K562 (cell line): ENCODE measurements around the gene NR1H3. TPM values are rescaled to one million over a fixed set of nuclear protein-coding genes. Genes with fewer than 3 reads are reported as not detected.

Experiments used
- ATAC-seq: fragments of 200-7000 bp; cut with Tn5 transposase; 3 replicates; pipeline ENCODE4 v1.9.1; 2020; ENCODE audit warnings: moderate library complexity
- BruUV-seq: library from RNA; stranded (reverse); fragments of 400-500 nt; replicated peaks from 2 replicates; lab custom pipeline; 2021; lab: Mats Ljungman, UMichigan
- CTCF ChIA-PET: fragments of 300-600 bp; formaldehyde crosslinking; extraction: SDS; loops from one replicate; lab custom pipeline; 2021; ENCODE audit warnings: low intra/inter-chr PET ratio; lab: Yijun Ruan, JAX
- POLR2A ChIA-PET: fragments of 300-600, 350-650 bp; sonication (Branson Sonifier 250); formaldehyde crosslinking; extraction: SDS; loops from one replicate; lab custom pipeline; 2021; ENCODE audit warnings: antibody characterized with exemption, inconsistent platforms; lab: Yijun Ruan, JAX
- DNase-seq, 4 experiments: peaks; one replicate each; pipeline versions ENCODE4 v3.0.0 to v3.0.0-alpha.2; 2011 to 2018; ENCODE audit warnings: low spot score in 3 of 4, mixed read lengths in 3 of 4; ENCODE audit errors: extremely low read depth in 1 of 4
- FAIRE-seq: peaks from 2 replicates; lab custom pipeline; 2011; peaks lifted over from hg19 to GRCh38; lab: Jason Lieb, UNC
- H2AFZ ChIP-seq: 2 replicates; pipeline ENCODE4 v1.6.0; 2011; ENCODE audit warnings: low read depth, low read length, control low read depth, inconsistent platforms
- H3K27ac ChIP-seq: fragments of 200-600 bp; 3 replicates; pipeline ENCODE4 v1.8.0; 2011; ENCODE audit warnings: low read depth, mild to moderate bottlenecking, control low read depth, inconsistent platforms, low read length, moderate library complexity, mixed read lengths; ENCODE audit errors: extremely low read depth
- H3K27me3 ChIP-seq, 2 experiments: fragments of 300-600 bp in 1 of 2; 2 replicates in 1 of 2; 3 replicates in 1 of 2; pipeline versions ENCODE4 v1.6.0 to v1.8.0; 2011; ENCODE audit warnings: inconsistent platforms in 2 of 2, low read length in 2 of 2, mild to moderate bottlenecking in 1 of 2, mixed read lengths in 1 of 2, moderate library complexity in 1 of 2; ENCODE audit not compliant: control insufficient read depth in 2 of 2, insufficient read depth in 2 of 2
- H3K36me3 ChIP-seq: fragments of 300-600 bp; 3 replicates; pipeline ENCODE4 v1.8.0; 2011; ENCODE audit warnings: mild to moderate bottlenecking, low read length, inconsistent platforms; ENCODE audit not compliant: control insufficient read depth, insufficient read depth
- H3K4me1 ChIP-seq, 2 experiments: fragments of 200-600 bp in 1 of 2; replicated peaks in 1 of 2; 2 replicates in 1 of 2; 3 replicates in 1 of 2; pipeline versions ENCODE4 v1.5.1 to v1.8.0; 2011; ENCODE audit warnings: inconsistent platforms in 2 of 2, low read length in 2 of 2, mild to moderate bottlenecking in 1 of 2, mixed read lengths in 1 of 2, moderate library complexity in 1 of 2; ENCODE audit not compliant: control insufficient read depth in 2 of 2, insufficient read depth in 2 of 2
- H3K4me2 ChIP-seq: 2 replicates; pipeline ENCODE4 v1.6.1; 2011; ENCODE audit warnings: low read length, control low read depth, inconsistent platforms, mixed read lengths; ENCODE audit not compliant: insufficient read depth
- H3K4me3 ChIP-seq: fragments of 200-600 bp; sonication (generic), shearing (Covaris generic); 2 replicates; pipeline ENCODE4 v1.5.1; 2016; ENCODE audit warnings: control low read depth, inconsistent platforms
- H3K79me2 ChIP-seq: fragments of 200-600 bp; 3 replicates; pipeline ENCODE4 v1.8.0; 2011; ENCODE audit warnings: low read length, inconsistent platforms; ENCODE audit not compliant: control insufficient read depth, insufficient read depth
- H3K9ac ChIP-seq, 2 experiments: 2 replicates each; pipeline versions ENCODE4 v1.6.0 to v1.6.1; 2011; ENCODE audit warnings: low read depth in 2 of 2, low read length in 2 of 2, control low read depth in 1 of 2, inconsistent platforms in 1 of 2, mild to moderate bottlenecking in 1 of 2, mixed read lengths in 1 of 2; ENCODE audit not compliant: insufficient read depth in 1 of 2
- H3K9me1 ChIP-seq: one replicate; pipeline ENCODE4 v1.6.0; 2011; ENCODE audit warnings: inconsistent platforms, mild to moderate bottlenecking, low read length, moderate library complexity; ENCODE audit not compliant: control insufficient read depth, insufficient read depth
- H3K9me3 ChIP-seq: replicated peaks from 2 replicates; pipeline ENCODE4 v1.5.1; 2011; ENCODE audit warnings: low read depth, low read length, inconsistent platforms; ENCODE audit not compliant: control insufficient read depth, insufficient read depth
- H4K20me1 ChIP-seq: replicated peaks from 2 replicates; pipeline ENCODE4 v1.6.1; 2011; ENCODE audit warnings: low read length, inconsistent platforms, mixed read lengths; ENCODE audit not compliant: control insufficient read depth, insufficient read depth
- BRF1 ChIP-seq: IDR thresholded peaks from 3 replicates; pipeline ENCODE4 v1.6.1; 2011; ENCODE audit warnings: borderline replicate concordance, mild to moderate bottlenecking; ENCODE audit not compliant: insufficient read length; ENCODE audit errors: extremely low read depth
- CBX2 ChIP-seq: fragments of 200-600 bp; sonication (generic); IDR thresholded peaks from one replicate; pipeline ENCODE4 v1.6.1; 2012; ENCODE audit warnings: mild to moderate bottlenecking, low read length, inconsistent platforms; ENCODE audit not compliant: insufficient read depth, poor library complexity, severe bottlenecking
- ESRRB ChIP-seq: fragments of 250-450 bp; sonication (Bioruptor Pico); IDR thresholded peaks from 2 replicates; pipeline ENCODE4 v1.5.0; 2020; ENCODE audit warnings: mild to moderate bottlenecking, moderate library complexity, borderline replicate concordance
- ETV5 ChIP-seq: sonication (generic); formaldehyde crosslinking; IDR thresholded peaks from 2 replicates; pipeline ENCODE4 v1.4.0; 2020; ENCODE audit warnings: low read depth, mild to moderate bottlenecking, missing genetic modification reagents
- SIRT6 ChIP-seq: IDR thresholded peaks from one replicate; pipeline ENCODE4 v1.6.1; 2012; ENCODE audit warnings: low read depth, mild to moderate bottlenecking, control low read depth, inconsistent platforms, low read length, moderate library complexity
- SMARCB1 ChIP-seq: IDR thresholded peaks from 2 replicates; pipeline ENCODE4 v1.6.1; 2011; ENCODE audit warnings: improper control_type of control experiment, low read depth; ENCODE audit not compliant: insufficient read length
- ZNF695 ChIP-seq: fragments of 450-650 bp; formaldehyde crosslinking; IDR thresholded peaks from 2 replicates; pipeline ENCODE4 v1.4.0; 2020; ENCODE audit warnings: mild to moderate bottlenecking, moderate library complexity
- ZNF77 ChIP-seq: fragments of 250-450 bp; sonication (Bioruptor Pico); IDR thresholded peaks from 2 replicates; pipeline ENCODE4 v1.5.0; 2020
- WGBS: fragments of 100-300 bp; shearing (Covaris generic); methylation state at CpG from one replicate; pipeline ENCODE4 v1.1.6; 2016; ENCODE audit warnings: low coverage, mixed read lengths; ENCODE audit not compliant: insufficient coverage; ENCODE audit errors: missing lambda C conversion rate; 5-methylcytosine and 5-hydroxymethylcytosine counted together
- in situ Hi-C: fragments of 300-500 bp; cut with MboI; formaldehyde crosslinking; loops from 4 replicates; pipeline ENCODE4 v1.15.0; 2018; ENCODE audit warnings: inconsistent platforms, mixed read lengths
- intact Hi-C: fragments of 100-400 bp; cut with micrococcal nuclease; formaldehyde crosslinking; loops from 2 replicates; pipeline ENCODE4 v1.14.2; 2022
- polyA plus RNA-seq, 8 experiments: library from polyadenylated mRNA; depleted of rRNA in 4 of 8; stranded (reverse) in 5 of 8; unstranded in 3 of 8; fragments of >200 nt; fragmentation: Nextera tagmentation in 2 of 8; fragmentation: Illumina TruSeq in 1 of 8; extraction: Ambion mirVana in 2 of 8; extraction: Trizol in 1 of 8; gene quantifications; 2 replicates each; pipeline versions ENCODE4 v1.2.1 to v1.2.3, GENCODE V29; 2011 to 2014; ENCODE audit warnings: inconsistent platforms in 1 of 8, missing spikeins in 1 of 8
- total RNA-seq, 7 experiments: library from RNA; depleted of rRNA in 6 of 7; stranded (reverse); fragments of >200 nt in 6 of 7; fragmentation: Illumina TruSeq in 2 of 7; extraction: Trizol in 2 of 7; gene quantifications; 2 replicates each; pipeline versions ENCODE4 v1.2.1 to v1.2.3, GENCODE V29; 2011 to 2021; ENCODE audit warnings: low replicate concordance in 1 of 7

The NR1H3 gene
- total and polyA plus RNA-seq, 9 of the 15 experiments (the other 6 are each of a cell fraction or from before 2014, with no cell fraction given) = 8.2 to 26.0 (median 11.9) TPM

- intact Hi-C loops = no loop called here
- no peak for FAIRE-seq
- 0 out of 2 replicates have a peak, but pooled peaks cover 3% of the 10 kb centered on the region for H4K20me1 ChIP-seq
- DNase-seq = no peak
- TF ChIP-seq ESRRB (CRISPR knock-in tag) (no peak), ETV5 (CRISPR knock-in tag) (no peak), SIRT6 (no peak), BRF1 (no peak)
- TF ChIP-seq, all 486 proteins: peak for 0
- H3K4me2 ChIP-seq = no peak overlapping the region
- H3K79me2 ChIP-seq = peaks cover 3% of the 10 kb centered on the region
- ATAC-seq = no peak
- CTCF ChIA-PET = no interaction called here
- peaks cover under 1% of the 10 kb centered on the region for H3K9me1 ChIP-seq
- peaks cover 90% of the 10 kb centered on the region for H3K36me3 ChIP-seq
- no peak overlapping the region for H3K9ac ChIP-seq
- no peaks in the 10 kb centered on the region for H3K27me3 ChIP-seq
- POLR2A ChIA-PET = interaction anchor here (0.6 to 1.9 kb wide), 5 partner anchors 8 to 106 kb away, joined by 3 to 5 read pairs (median 4); partner anchors contain the start of gene ACP2
- WGBS = 85% methylated on average over 5 of the region's 5 CpGs
- no peak overlapping the region for H3K4me3 ChIP-seq
- no TSS peak for BruUV-seq
- no peak overlapping the region for H2AFZ ChIP-seq
- in situ Hi-C loops = no loop called here
- no peaks in the 10 kb centered on the region for H3K9me3 ChIP-seq
- H3K4me1 ChIP-seq = peaks cover 7 to 21% of the 10 kb centered on the region in 2 experiments
- H3K27ac ChIP-seq = no peak overlapping the region
Measured at GRCh38 chr11:47280860-47281259, 23.1 kb downstream of the NR1H3 start.

GRCh38 chr11:47282462-47282861 is 24.7 kb downstream of the NR1H3 start:
- in situ Hi-C loops = no loop called here
- Histone ChIP-seq H3K27ac (no peak overlapping the region), H3K9me3 (no peaks in the 10 kb centered on the region), H3K9me1 (no peaks in the 10 kb centered on the region), H3K36me3 (peaks cover 90% of the 10 kb centered on the region), H3K27me3 (no peaks in the 10 kb centered on the region), H3K4me2 (no peak overlapping the region), H3K4me1 (peaks cover 2 to 9% of the 10 kb centered on the region in 2 experiments; a peak in 4 of 5 replicates), H3K79me2 (no peaks in the 10 kb centered on the region; the same call in 2 of the 3 replicates), H4K20me1 (no peaks in the 10 kb centered on the region), H3K9ac (no peak overlapping the region), H2AFZ (no peak overlapping the region), H3K4me3 (no peak overlapping the region)
- intact Hi-C loops = no loop called here
- ChIA-PET CTCF (no interaction called here), POLR2A (interaction anchor here (2.3 kb wide), 1 partner anchor 11 kb away, joined by 9 read pairs; the partner anchor contains the start of gene MADD)
- DNase-seq (no peak), FAIRE-seq (no peak), ATAC-seq (no peak)
- no TSS peak for BruUV-seq
- TF ChIP-seq ZNF695 (CRISPR knock-in tag) (no peak), SMARCB1 (no peak), ZNF77 (CRISPR knock-in tag) (no peak), CBX2 (no peak)
- 89% methylated on average over 6 of the region's 7 CpGs for WGBS
